Upper lobe of right lung (tissue), 1 donor: ENCODE measurements around the gene KPNA6. TPM values are rescaled to one million over a fixed set of nuclear protein-coding genes. Genes with fewer than 3 reads are reported as not detected.

Experiments used
- ATAC-seq: fragments of 200-7000 bp; cut with Tn5 transposase; one replicate; pipeline ENCODE4 v1.9.1; 2020; ENCODE audit warnings: mild to moderate bottlenecking, moderate library complexity
- DNase-seq: peaks from one replicate; pipeline ENCODE4 v3.0.0-alpha.2; 2020
- H3K27ac ChIP-seq: fragments of 200-600 bp; one replicate; pipeline ENCODE4 v1.8.0; 2022
- H3K27me3 ChIP-seq: fragments of 200-600 bp; one replicate; pipeline ENCODE4 v1.8.0; 2022; ENCODE audit warnings: mild to moderate bottlenecking
- H3K36me3 ChIP-seq: fragments of 200-600 bp; one replicate; pipeline ENCODE4 v1.8.0; 2022
- H3K4me1 ChIP-seq: fragments of 200-600 bp; one replicate; pipeline ENCODE4 v1.8.0; 2022
- H3K4me3 ChIP-seq: fragments of 200-600 bp; one replicate; pipeline ENCODE4 v1.8.0; 2022; ENCODE audit warnings: mild to moderate bottlenecking
- H3K9me3 ChIP-seq: fragments of 200-600 bp; one replicate; pipeline ENCODE4 v1.8.0; 2022
- intact Hi-C: fragments of 100-400 bp; cut with DNase I; formaldehyde crosslinking; loops from one replicate; pipeline ENCODE4 v1.11.0; 2022
- total RNA-seq: library from RNA; stranded (reverse); fragmentation: NEBNext Ultra II Directional; extraction: Animal tissue kit (Norgen Biotek cat#: 25700); gene quantifications from one replicate; pipeline ENCODE4 v1.2.1, GENCODE V29; 2021
- TF ChIP-seq, protein P1 (sequence below): fragments of 200-600 bp; IDR thresholded peaks from one replicate; pipeline ENCODE4 v1.8.0; 2022; ENCODE audit warnings: antibody characterized with exemption
- donor health status: DM: no; HTN: yes; CAD: no; lungs with severe emphysema.

Gene KPNA6
- total RNA-seq, 1 donor from 2014 or later, result 69.2 TPM

DNA sequence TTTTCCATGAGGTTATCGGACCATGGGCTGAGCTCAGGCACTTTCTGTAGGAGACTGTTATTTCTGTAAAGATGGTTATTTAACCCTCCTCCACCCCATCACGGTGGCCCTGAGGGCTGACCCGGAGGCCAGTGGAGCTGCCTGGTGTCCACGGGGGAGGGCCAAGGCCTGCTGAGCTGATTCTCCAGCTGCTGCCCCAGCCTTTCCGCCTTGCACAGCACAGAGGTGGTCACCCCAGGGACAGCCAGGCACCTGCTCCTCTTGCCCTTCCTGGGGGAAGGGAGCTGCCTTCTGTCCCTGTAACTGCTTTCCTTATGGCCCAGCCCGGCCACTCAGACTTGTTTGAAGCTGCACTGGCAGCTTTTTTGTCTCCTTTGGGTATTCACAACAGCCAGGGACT lies 90.0 kb downstream of the KPNA6 start:
- DNase-seq, result no peak
- H3K4me3 ChIP-seq, result no peak overlapping the region
- H3K27ac ChIP-seq, result no peak overlapping the region
- peaks cover 48% of the 10 kb centered on the region for H3K36me3 ChIP-seq
- no peak for ATAC-seq
- H3K4me1 ChIP-seq, result peaks cover 21% of the 10 kb centered on the region
- no peaks in the 10 kb centered on the region for H3K9me3 ChIP-seq
- TF ChIP-seq, protein P1, sequence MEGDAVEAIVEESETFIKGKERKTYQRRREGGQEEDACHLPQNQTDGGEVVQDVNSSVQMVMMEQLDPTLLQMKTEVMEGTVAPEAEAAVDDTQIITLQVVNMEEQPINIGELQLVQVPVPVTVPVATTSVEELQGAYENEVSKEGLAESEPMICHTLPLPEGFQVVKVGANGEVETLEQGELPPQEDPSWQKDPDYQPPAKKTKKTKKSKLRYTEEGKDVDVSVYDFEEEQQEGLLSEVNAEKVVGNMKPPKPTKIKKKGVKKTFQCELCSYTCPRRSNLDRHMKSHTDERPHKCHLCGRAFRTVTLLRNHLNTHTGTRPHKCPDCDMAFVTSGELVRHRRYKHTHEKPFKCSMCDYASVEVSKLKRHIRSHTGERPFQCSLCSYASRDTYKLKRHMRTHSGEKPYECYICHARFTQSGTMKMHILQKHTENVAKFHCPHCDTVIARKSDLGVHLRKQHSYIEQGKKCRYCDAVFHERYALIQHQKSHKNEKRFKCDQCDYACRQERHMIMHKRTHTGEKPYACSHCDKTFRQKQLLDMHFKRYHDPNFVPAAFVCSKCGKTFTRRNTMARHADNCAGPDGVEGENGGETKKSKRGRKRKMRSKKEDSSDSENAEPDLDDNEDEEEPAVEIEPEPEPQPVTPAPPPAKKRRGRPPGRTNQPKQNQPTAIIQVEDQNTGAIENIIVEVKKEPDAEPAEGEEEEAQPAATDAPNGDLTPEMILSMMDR, result no peak
- no peaks in the 10 kb centered on the region for H3K27me3 ChIP-seq
- intact Hi-C loops, result no loop called here

DNA sequence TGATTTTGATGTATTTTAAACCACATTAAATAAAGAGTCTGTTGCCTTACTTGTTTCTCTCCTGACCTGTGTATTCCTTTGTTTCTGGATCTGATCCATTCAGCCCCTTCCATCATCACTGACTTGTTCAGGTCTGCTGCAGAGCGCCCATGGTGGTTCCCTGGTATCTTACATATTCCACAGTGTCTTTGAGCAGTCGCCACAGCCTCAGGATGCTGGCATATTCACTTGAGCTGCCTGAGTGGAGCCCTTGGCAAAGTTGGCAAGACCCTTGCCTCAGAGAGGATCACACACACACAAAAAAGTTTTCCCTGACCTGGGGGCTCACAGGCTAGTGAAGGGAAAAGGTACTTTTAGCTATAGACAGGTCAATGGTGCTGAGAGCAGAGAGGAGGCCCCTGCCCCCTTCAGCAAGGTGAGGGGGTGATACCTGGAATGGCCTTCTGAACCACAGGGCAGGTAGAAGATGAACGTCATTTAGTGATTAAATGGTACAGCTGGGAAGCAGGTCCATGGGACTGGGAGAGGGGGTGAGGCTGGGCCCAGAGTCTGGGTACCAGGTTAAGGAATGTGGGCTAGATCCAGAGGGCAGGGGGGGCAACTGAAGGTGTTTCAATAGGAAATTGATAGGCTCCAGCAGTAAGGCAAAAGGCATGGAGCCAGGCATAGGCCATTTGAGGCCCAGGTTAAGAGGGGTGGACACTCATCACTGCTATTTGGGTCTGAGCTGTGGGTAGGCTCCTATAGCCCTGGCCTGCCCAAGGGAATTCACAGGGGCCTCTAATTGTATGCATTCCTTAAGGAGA lies 90.6 kb downstream of the KPNA6 start:
- H3K4me1 ChIP-seq, result peaks cover 21% of the 10 kb centered on the region
- H3K4me3 ChIP-seq, result no peak overlapping the region
- intact Hi-C loops, result no loop called here
- no peaks in the 10 kb centered on the region for H3K9me3 ChIP-seq
- ATAC-seq (no peak), DNase-seq (no peak)
- H3K36me3 ChIP-seq, result peaks cover 42% of the 10 kb centered on the region
- H3K27ac ChIP-seq, result no peak overlapping the region
- TF ChIP-seq, protein P1, result no peak
- H3K27me3 ChIP-seq, result no peaks in the 10 kb centered on the region

DNA sequence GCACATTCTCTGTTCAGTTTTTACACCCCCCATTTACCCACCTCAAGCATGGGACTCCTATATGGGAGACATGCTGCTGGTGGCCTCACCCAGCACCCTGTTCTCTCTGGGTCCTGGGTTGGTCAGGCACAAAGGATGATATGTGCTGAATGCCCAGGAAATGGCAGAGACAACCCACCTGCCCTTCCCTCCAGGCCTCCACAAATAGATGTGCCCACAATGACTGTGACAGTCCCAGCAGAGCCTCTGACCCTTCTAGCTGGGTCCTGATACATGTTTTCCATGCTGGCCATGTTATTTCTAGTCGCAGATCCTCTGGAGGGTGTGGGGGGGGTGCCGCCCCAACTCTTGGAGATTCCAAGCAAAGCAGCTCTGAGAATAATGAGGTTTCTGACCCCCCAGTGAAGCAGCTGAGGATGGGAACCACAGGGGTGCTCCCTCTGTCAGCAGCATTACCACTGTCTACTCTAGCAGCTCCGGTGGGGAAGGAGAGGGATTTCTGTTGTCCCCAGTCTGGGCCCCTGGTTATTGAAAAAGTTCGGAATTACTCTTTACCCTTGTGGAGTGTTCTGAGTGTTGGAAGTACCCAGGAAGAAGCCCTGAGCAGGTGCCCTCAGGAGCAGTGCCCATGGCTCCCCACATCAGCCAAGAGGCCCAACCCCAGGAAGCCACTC lies 91.3 kb downstream of the KPNA6 start:
- peak overlapping the region; percentile 63 for H3K27ac ChIP-seq
- peaks cover 21% of the 10 kb centered on the region for H3K4me1 ChIP-seq
- DNase-seq, result no peak

DNA sequence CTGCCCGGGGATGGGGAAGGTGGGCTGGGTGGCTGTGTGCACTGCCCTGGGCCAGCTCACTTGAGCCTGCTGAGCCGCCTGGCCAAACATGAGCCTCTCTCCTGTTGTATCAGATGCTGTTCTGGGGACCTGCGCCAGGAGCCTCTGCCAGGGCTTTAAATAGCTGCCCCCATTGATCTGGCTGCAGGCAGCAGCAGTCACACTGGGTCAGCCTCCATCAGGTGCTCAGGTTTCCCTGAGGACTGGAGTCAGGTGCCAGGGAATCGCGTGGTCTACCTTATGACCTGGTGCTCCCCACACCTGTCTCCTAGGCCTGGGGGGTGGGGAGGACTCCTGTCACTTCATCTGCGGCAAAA lies 91.8 kb downstream of the KPNA6 start:
- Histone ChIP-seq H3K9me3 (no peaks in the 10 kb centered on the region), H3K27me3 (no peaks in the 10 kb centered on the region), H3K36me3 (peaks cover 30% of the 10 kb centered on the region), H3K4me3 (no peak overlapping the region), H3K27ac (peak overlapping the region; percentile 63), H3K4me1 (peaks cover 21% of the 10 kb centered on the region)
- DNase-seq (no peak), ATAC-seq (no peak)
- intact Hi-C loops, result no loop called here
- TF ChIP-seq, protein P1, result no peak

More for the DNA sequence above, 91.3 kb downstream of the KPNA6 start:
- Histone ChIP-seq H3K9me3 (no peaks in the 10 kb centered on the region), H3K27me3 (no peaks in the 10 kb centered on the region), H3K4me3 (no peak overlapping the region), H3K36me3 (peaks cover 35% of the 10 kb centered on the region)
- intact Hi-C loops, result no loop called here
- TF ChIP-seq, protein P1, result no peak
- no peak for ATAC-seq

DNA sequence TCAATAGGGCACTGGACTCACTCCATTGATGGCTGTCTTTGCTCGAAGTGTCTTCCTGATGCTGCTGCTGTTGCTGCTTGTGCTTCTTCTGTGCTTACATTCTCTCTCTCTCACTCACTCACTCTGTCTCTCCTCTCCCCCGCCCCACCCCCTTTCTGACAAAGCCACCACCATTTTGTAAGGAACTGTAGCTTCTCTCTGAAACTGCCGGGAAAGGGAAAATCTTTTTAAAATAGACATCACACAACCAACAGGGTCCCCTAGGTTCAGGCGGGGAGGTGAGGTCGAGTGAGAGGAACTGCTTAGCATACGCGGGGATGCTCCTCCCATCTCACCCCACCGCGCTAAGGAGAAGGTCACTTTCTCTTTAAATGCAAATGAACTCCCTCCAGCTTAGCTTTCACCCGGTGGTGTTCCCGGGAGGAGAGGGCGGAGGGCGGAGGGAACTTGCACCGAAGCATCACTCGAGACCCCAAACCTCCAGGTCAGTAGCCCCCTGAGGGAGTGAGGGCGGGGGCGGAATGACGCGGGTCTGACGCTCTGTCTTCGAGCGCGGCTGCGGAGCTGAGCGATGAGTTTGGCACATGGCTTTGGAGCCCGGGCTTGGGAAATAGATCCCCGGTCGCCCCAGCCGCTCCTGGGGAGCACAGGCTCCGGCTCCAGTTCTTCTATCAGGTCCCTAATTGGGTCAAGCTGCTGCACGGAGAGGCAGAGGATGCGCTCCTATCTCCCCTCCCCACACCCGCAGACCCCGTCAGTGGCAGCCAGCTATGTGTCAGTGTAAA lies 92.6 kb downstream of the KPNA6 start, which contains the start of gene CCDC28B:
Gene CCDC28B (plus strand): TSS at position 370 of the 785 bp plus-strand sequence. CDS start 1,341 bp downstream, outside the sequence.
- DNase-seq (peak; percentile 72), ATAC-seq (peak; percentile 37)
- Histone ChIP-seq H3K4me1 (peaks cover 26% of the 10 kb centered on the region), H3K27me3 (no peaks in the 10 kb centered on the region), H3K36me3 (peaks cover 22% of the 10 kb centered on the region), H3K9me3 (no peaks in the 10 kb centered on the region), H3K27ac (peak within 1 kb of the TSS; percentile 63), H3K4me3 (peak within 1 kb of the TSS; percentile 65)
- TF ChIP-seq, protein P1, result no peak
- intact Hi-C loops, result no loop called here
